Hematopoietic multipotent progenitor cell (in vitro differentiated cells): ENCODE data around the gene FARS2. TPM values are rescaled to one million over a fixed set of nuclear protein-coding genes. Genes with fewer than 3 reads are reported as not detected.

Experiments used
- DNase-seq, 3 donors: peaks; one replicate each; pipeline ENCODE4 v3.0.0-alpha.2; 2011 to 2015; ENCODE audit warnings: low read depth in 2 of 3, low spot score in 2 of 3
- total RNA-seq: library from RNA; depleted of rRNA; stranded (reverse); fragments of >200 nt; gene quantifications from one replicate; pipeline ENCODE4 v1.2.3, GENCODE V29; 2012

Gene FARS2
- total RNA-seq, 1 donor = 47.1 TPM

GRCh38 chr6:5738211-5738610 is 476.9 kb downstream of the FARS2 start:
- no peak for DNase-seq

- DNase-seq = no peak
Measured at GRCh38 chr6:5744497-5744896, 483.2 kb downstream of the FARS2 start.

DNA sequence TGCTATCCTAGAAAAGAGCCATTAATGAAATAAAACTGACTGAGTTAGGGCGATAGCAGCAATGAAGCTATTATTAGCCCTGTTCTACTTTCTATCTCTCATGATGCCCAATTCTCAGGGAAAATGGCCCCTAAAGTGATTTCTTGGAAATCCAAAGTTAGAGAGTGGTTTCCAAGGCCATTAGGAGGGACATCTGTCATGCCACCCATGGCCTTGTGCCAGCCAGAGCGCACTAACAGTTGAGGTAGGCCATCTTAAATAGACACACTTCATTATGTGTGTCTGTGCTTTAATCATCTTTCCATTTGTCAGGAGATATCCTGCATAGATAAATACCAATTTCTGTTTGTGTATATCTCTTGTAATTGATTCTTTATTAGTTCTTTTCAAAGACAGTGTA is 483.8 kb downstream of the FARS2 start:
- no peak for DNase-seq

DNA sequence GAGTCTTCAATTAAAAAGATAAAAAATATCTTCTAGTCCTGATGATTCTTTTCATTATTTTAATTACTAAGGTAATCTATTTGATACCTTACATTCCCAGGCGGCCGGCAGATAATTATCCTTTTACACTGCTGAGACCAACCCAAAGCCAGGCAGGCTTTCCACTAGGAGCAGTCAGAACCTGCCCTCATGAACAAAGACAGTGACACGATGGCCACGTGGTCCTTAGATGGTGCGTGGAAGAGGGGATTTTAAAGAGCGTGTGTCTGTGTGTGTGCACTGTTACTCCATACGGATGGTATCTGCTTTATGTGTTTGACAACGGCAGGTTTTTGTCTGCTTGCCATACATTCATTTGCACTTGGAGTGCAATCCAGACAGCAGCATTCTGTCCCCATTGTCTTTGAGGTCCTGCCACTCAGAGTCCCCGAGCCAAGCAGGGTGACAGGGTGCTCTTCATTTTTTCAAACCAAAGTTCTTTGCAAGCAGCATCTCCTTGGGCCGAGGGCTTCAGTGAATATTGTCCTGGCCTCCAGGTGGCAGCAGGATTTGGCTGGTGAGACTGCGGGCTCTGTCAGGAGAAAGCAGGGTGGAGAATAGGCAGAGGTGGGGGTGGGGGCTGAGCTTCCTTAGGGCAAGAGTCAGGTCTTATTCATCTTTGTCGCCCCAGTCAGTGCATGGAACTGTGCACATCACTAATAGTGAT is 484.9 kb downstream of the FARS2 start:
- no peak for DNase-seq

- no peak for DNase-seq
Measured at GRCh38 chr6:5746759-5747130, 485.4 kb downstream of the FARS2 start.

DNA sequence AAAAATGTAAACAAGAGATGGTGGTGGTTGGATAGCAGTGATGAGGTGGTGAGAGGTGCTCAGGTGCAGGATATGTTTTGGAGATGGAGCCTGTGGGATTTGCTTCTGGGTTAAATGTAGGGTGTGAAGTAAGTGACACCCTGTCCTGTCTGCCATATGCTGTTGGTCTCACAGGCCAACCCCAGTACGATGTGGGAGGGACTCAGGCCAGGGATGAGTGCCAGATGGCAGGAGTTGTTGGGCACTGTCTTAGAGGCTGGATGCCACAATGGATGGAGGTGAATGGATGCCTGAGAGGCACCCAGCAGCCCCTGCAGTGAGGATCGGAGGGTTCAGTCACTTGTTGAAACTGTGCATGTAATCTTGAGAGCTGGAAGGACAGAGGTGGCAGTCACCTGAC is 486.1 kb downstream of the FARS2 start:
- no peak for DNase-seq

- no peak for DNase-seq
Measured at GRCh38 chr6:5749016-5749650, 487.8 kb downstream of the FARS2 start.

- no peak for DNase-seq
Measured at GRCh38 chr6:5749651-5750215, 488.4 kb downstream of the FARS2 start.

GRCh38 chr6:5751525-5752390 is 490.4 kb downstream of the FARS2 start:
- no peak for DNase-seq

GRCh38 chr6:5752391-5752680 is 491.0 kb downstream of the FARS2 start:
- no peak for DNase-seq

DNA sequence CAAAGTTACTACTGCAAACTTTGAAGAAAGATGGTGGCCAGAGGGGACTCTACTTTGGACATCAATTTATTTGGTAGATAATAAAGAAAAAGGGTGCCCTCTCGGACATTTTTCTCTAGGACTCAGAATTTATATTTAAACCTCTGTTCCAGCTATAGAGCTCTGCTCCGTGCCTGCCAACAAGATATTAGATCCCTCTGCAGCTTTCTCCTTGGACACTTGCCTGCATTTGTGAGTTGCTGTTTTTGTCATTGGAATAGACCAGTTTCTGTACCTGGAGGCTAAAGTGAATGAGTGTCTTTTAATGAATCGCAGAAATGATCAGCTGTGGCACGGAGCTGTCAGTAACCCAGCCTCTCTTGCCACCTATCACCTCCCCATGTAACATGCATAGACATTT is 491.9 kb downstream of the FARS2 start:
- DNase-seq = no peak

- DNase-seq = no peak
Measured at GRCh38 chr6:5754904-5755303, 493.6 kb downstream of the FARS2 start.

- DNase-seq = no peak
Measured at GRCh38 chr6:5759571-5759970, 498.3 kb downstream of the FARS2 start.

DNA sequence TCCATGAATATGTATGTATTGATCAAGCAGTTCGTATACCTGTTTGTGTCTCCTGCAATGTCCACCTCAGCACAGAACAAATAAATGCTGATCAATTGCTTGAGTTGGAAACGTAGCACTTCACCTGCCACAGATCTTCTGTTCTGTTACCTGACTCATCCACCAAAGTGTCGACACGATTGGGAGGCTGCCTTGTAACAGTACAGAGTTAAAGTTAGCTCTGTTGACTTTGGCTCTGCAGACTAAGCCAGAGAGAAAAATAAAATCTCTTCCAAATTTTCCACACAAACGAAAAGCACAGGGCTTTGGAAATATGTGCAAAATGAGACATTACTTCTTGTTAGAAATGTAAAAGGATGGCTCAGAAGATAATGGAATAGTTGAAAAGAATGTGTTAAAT is 500.1 kb downstream of the FARS2 start:
- DNase-seq = no peak

DNA sequence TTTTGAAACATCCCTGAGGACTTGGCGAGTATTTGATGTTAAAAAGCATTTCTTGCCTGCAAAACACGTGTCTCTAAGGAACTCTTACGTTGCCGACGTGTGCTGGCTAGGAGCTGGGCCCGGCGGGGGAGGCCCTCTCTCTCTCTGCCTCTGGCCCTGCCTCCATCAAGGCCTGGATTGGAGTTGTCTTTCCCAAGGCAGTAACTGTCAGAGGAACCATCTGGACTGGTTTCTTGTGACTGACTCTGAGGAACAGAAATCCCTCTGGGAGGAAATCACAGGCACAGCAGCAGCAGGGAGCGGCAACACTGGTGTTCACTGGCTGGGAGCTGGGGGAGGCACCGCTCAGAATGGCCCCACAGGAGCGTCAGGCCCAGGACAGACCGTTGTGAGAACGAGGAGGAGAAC is 501.3 kb downstream of the FARS2 start:
- no peak for DNase-seq

DNA sequence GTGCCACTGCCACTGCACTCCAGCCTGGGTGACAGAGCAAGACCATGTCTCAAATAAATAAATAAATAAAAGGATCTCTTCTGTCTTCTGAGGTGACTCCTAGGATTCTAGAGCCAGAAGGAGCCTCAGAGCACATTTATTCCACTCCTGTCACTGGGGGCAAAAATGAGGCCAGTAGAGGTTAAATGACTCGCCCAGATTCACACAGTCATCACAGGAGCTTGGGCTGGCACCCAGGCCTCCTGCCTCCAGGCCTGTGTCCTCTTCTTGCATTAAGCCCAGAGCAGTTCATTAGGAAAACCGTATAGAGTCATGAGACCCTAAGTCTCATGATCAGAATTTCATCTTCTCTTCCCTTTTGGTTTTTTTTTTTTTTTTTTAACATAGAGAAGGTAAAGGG is 502.1 kb downstream of the FARS2 start:
- DNase-seq = no peak

DNA sequence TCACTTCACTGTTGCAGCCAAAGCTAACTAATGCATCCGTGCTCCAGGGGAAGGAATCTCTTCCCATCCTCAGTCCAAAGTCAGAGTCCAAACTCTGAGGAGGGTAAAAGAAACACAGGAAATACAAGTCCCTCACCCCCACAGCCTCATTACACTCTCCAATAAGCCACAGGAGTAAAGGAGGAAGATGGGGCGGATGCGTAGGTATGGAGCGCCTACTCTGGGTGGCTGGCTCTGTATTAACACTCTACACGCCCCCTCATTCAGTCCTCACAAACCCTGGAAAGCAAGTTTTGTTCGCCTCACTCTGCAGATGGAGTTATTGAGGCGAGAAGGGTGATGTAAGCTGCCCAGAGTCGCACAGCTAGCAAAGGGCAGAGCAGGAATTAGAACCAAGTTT is 502.6 kb downstream of the FARS2 start:
- DNase-seq = no peak

- DNase-seq = no peak
Measured at GRCh38 chr6:5764401-5764955, 503.2 kb downstream of the FARS2 start.

DNA sequence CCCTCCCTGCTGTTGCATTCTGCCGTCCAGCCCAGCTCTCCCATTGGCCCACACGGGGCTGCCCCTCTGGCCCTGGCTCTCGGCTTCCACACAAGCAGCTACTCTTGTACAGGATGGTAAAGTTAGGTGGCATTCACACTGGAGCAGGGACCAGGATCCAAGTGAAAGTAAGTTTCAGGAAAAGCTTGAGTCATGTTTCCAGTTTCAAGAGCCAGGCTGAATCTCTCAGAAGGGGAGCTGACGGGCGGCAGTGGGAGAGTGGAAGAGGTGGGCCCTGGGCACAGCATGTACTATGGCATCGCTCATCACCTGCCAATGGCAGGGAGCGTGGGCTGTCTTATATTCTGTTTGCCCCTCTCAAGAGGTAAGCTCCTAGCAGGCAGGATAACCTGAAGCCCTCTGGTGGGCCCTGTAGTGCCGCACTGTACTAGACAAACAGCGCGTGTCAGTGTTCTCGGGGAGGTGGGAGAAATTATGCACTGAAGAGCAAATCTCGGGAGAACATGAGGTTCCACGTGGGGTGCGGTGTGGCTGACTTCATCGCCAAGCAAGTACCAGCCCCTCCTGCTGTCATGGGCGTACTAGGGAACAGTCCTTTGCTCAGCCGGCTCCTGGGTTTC is 503.9 kb downstream of the FARS2 start:
- no peak for DNase-seq

GRCh38 chr6:5766260-5766659 is 504.9 kb downstream of the FARS2 start:
- no peak for DNase-seq

GRCh38 chr6:5767471-5767870 is 506.2 kb downstream of the FARS2 start:
- no peak for DNase-seq
